ENCODE measurements around the gene MED13. TPM values are rescaled to one million over a fixed set of nuclear protein-coding genes. Genes with fewer than 3 reads are reported as not detected.

MED13 gene
- total RNA-seq, 4 donors from 2014 or later: 22.8 to 114 (median 86.3) TPM

DNA sequence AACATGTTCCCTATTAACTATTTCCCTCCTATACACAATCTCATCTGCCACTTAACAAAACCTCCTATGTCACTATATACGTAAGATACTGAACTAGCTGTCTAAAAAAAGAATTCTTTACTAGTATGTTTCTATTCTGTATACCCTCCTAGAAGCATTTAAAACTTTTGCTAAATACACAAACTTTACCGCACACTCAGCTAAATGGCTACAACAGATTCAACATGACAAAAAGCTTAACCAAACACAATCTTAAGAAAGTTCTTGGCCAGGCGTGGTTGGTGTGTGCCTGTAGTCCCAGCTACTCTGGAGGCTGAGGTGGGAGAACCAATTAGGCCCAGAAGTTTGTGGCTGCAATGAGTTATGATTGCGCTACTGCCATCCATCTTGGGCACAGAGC lies 20.0 kb downstream of the MED13 start:
- no peaks in the 10 kb centered on the region for H3K27me3 ChIP-seq
- intact Hi-C loops (cut with DNase I; ENCODE audit: low total_unique reads): no loop called here
- no peaks in the 10 kb centered on the region for H3K4me1 ChIP-seq
- H3K36me3 ChIP-seq: no peaks in the 10 kb centered on the region
- H3K9me3 ChIP-seq: no peaks in the 10 kb centered on the region
- no peak overlapping the region for H3K4me3 ChIP-seq
- no peak overlapping the region for H3K27ac ChIP-seq
- TF ChIP-seq, protein P1, sequence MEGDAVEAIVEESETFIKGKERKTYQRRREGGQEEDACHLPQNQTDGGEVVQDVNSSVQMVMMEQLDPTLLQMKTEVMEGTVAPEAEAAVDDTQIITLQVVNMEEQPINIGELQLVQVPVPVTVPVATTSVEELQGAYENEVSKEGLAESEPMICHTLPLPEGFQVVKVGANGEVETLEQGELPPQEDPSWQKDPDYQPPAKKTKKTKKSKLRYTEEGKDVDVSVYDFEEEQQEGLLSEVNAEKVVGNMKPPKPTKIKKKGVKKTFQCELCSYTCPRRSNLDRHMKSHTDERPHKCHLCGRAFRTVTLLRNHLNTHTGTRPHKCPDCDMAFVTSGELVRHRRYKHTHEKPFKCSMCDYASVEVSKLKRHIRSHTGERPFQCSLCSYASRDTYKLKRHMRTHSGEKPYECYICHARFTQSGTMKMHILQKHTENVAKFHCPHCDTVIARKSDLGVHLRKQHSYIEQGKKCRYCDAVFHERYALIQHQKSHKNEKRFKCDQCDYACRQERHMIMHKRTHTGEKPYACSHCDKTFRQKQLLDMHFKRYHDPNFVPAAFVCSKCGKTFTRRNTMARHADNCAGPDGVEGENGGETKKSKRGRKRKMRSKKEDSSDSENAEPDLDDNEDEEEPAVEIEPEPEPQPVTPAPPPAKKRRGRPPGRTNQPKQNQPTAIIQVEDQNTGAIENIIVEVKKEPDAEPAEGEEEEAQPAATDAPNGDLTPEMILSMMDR (IDR thresholded peaks at IDR 0.05): no peak
- no peak for TF ChIP-seq POLR2A (IDR thresholded peaks at IDR 0.05)
- no peak for DNase-seq

DNA sequence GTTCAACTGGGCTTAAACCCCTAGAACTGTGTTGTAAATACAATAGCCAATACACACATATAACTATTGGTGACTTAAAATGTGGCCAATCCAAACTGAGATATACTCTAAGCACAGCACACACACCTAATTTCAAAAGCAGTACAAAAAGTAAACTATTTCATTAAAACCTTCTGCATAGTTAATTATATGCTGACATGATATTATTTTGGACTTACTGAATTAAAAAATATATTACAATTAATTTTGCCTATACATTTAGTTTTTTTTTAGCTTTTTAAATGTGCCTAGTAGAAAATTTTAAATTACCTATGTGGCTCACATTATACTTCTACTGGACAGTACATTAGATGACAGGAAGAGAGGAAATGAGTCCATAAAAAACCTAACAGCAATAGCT lies 21.5 kb downstream of the MED13 start:
- no peak for DNase-seq
- H3K36me3 ChIP-seq: no peaks in the 10 kb centered on the region
- no peaks in the 10 kb centered on the region for H3K4me1 ChIP-seq
- intact Hi-C loops (cut with DNase I; ENCODE audit: low total_unique reads): no loop called here
- no peak overlapping the region for H3K27ac ChIP-seq
- TF ChIP-seq, protein P1 (IDR thresholded peaks at IDR 0.05): no peak
- no peak for TF ChIP-seq POLR2A (IDR thresholded peaks at IDR 0.05)
- H3K4me3 ChIP-seq: no peak overlapping the region
- H3K27me3 ChIP-seq: no peaks in the 10 kb centered on the region
- no peaks in the 10 kb centered on the region for H3K9me3 ChIP-seq

DNA sequence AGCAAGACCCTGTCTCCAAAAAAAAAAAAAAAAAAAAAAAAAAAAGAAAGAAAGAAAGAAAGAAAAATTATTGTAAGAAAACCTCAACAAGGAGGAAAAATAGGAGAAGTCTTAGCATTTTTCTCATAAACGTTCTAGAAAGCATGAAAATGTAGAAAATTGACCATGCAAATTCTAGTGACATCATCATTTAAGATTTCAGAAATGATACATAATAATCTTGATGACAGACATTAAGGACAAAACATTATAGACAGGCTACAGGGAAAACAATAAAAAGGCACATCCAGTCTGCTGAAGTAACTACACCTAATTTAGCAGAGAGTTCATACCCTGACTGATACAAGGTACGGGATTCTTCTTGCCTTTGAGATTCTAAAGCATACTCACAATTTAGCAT lies 21.9 kb downstream of the MED13 start:
- TF ChIP-seq POLR2A (IDR thresholded peaks at IDR 0.05): no peak
- TF ChIP-seq, protein P1 (IDR thresholded peaks at IDR 0.05): no peak
- DNase-seq: no peak

DNA sequence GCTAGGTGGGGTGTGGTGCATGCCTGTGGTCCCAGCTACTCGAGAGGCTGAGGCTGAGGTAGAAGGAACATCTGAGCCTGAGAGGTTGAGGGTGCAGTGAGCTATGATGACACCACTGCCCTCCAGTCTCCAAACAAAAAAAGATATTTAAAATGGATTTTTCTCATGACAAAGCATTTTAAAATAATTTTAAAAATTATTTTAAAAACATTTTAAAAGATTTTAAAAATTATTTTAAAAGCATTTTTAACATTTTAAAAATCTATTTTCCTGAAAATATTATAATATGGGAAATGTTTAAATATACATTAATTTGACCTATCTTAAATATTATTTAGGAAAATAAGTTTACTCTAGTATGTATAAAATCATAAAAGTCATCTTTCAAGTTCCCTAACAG lies 26.8 kb downstream of the MED13 start:
- no peak overlapping the region for H3K4me3 ChIP-seq
- H3K27me3 ChIP-seq: no peaks in the 10 kb centered on the region
- H3K9me3 ChIP-seq: no peaks in the 10 kb centered on the region
- H3K4me1 ChIP-seq: no peaks in the 10 kb centered on the region
- TF ChIP-seq POLR2A (IDR thresholded peaks at IDR 0.05): no peak
- TF ChIP-seq, protein P1 (IDR thresholded peaks at IDR 0.05): no peak
- no peak overlapping the region for H3K27ac ChIP-seq
- intact Hi-C loops (cut with DNase I; ENCODE audit: low total_unique reads): no loop called here
- no peaks in the 10 kb centered on the region for H3K36me3 ChIP-seq
- no peak for DNase-seq

More for the DNA sequence above, 21.9 kb downstream of the MED13 start:
- H3K27ac ChIP-seq: no peak overlapping the region
- H3K36me3 ChIP-seq: no peaks in the 10 kb centered on the region
- no peaks in the 10 kb centered on the region for H3K4me1 ChIP-seq
- intact Hi-C loops (cut with DNase I; ENCODE audit: low total_unique reads): no loop called here
- no peaks in the 10 kb centered on the region for H3K9me3 ChIP-seq
- H3K4me3 ChIP-seq: no peak overlapping the region
- no peaks in the 10 kb centered on the region for H3K27me3 ChIP-seq

DNA sequence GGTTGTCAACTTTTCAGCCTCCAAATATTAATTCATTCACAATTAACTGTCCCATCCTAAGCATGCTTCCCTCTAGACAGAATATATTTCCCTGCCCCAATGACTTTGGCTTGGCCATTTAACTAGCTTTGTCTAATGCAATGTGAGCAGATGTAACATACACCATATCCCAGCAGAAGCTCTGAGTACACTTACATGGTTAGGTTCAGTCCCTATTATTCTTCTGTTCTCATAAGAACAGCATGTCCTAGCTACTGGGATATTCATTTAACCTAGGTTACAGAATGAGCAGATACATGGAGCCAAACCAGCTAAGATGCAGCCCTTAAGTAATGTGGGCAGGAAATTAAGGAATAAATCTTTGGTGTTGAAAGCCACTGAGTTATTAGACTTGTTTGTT lies 31.8 kb downstream of the MED13 start:
- intact Hi-C loops (cut with DNase I; ENCODE audit: low total_unique reads): no loop called here
- H3K9me3 ChIP-seq: no peaks in the 10 kb centered on the region
- no peak for DNase-seq
- H3K27me3 ChIP-seq: no peaks in the 10 kb centered on the region
- no peak for TF ChIP-seq POLR2A (IDR thresholded peaks at IDR 0.05)
- TF ChIP-seq, protein P1 (IDR thresholded peaks at IDR 0.05): no peak
- no peaks in the 10 kb centered on the region for H3K36me3 ChIP-seq
- no peak overlapping the region for H3K4me3 ChIP-seq
- no peaks in the 10 kb centered on the region for H3K4me1 ChIP-seq
- H3K27ac ChIP-seq: no peak overlapping the region

Data from uterus (tissue), 4 donors.